MM.1S (cell line): ENCODE measurements around the gene UNC5A.
A peak's percentile ranks its signal among the peaks of the same experiment; 100 is the strongest.
"Not testable (repeated sequence)": the region's sequence is repeated elsewhere in the genome, so short reads cannot be mapped to it uniquely, and the experiment has no call there.

ENCODE experiments used
- DNase-seq: peaks from one replicate; pipeline ENCODE4 v3.0.0-alpha.2; 2015
- H2AFZ ChIP-seq: fragments of 300-600 bp; sonication (generic); 2 replicates; pipeline ENCODE4 v1.6.0; 2016; ENCODE audit warnings: antibody characterized with exemption, low read length
- H3F3A ChIP-seq: fragments of 300-600 bp; sonication (generic); 2 replicates; pipeline ENCODE4 v1.6.1; 2016; ENCODE audit warnings: mild to moderate bottlenecking, antibody characterized with exemption, low read length, moderate library complexity, mixed read lengths; ENCODE audit not compliant: insufficient read depth
- H3K27ac ChIP-seq: fragments of 300-600 bp; sonication (generic); 2 replicates; pipeline ENCODE4 v1.5.1; 2016; ENCODE audit warnings: mild to moderate bottlenecking, low read length
- H3K27me3 ChIP-seq: fragments of 300-600 bp; sonication (generic); replicated peaks from 2 replicates; pipeline ENCODE4 v1.6.0; 2016; ENCODE audit warnings: low read length; ENCODE audit not compliant: insufficient read depth
- H3K36me3 ChIP-seq: fragments of 300-600 bp; sonication (generic); replicated peaks from 2 replicates; pipeline ENCODE4 v1.6.1; 2016; ENCODE audit warnings: mild to moderate bottlenecking, low read length, mixed read lengths; ENCODE audit not compliant: insufficient read depth
- H3K4me1 ChIP-seq: fragments of 300-600 bp; sonication (generic); 2 replicates; pipeline ENCODE4 v1.6.1; 2016; ENCODE audit warnings: low read length, mixed read lengths
- H3K4me2 ChIP-seq: fragments of 300-600 bp; sonication (generic); 2 replicates; pipeline ENCODE4 v1.6.0; 2016; ENCODE audit warnings: low read depth, low read length
- H3K4me3 ChIP-seq: fragments of 300-600 bp; sonication (generic); 2 replicates; pipeline ENCODE4 v1.5.1; 2016; ENCODE audit warnings: low read length, mixed read lengths
- H3K79me2 ChIP-seq: fragments of 300-600 bp; sonication (generic); 2 replicates; pipeline ENCODE4 v1.6.1; 2016; ENCODE audit warnings: mixed run types, low read length, mixed read lengths
- H3K9ac ChIP-seq: fragments of 300-600 bp; sonication (generic); 2 replicates; pipeline ENCODE4 v1.6.1; 2016; ENCODE audit warnings: low read length, mixed read lengths
- H3K9me2 ChIP-seq: fragments of 300-600 bp; sonication (generic); replicated peaks from 2 replicates; pipeline ENCODE4 v1.6.1; 2016; ENCODE audit warnings: mild to moderate bottlenecking, low read length, mixed read lengths; ENCODE audit not compliant: insufficient read depth
- H3K9me3 ChIP-seq: fragments of 300-600 bp; sonication (generic); replicated peaks from 2 replicates; pipeline ENCODE4 v1.6.1; 2016; ENCODE audit warnings: mild to moderate bottlenecking, low read length, mixed read lengths; ENCODE audit not compliant: insufficient read depth
- H4K20me1 ChIP-seq: fragments of 300-600 bp; sonication (generic); 2 replicates; pipeline ENCODE4 v1.6.1; 2016; ENCODE audit warnings: mild to moderate bottlenecking, low read length, moderate library complexity, mixed read lengths; ENCODE audit not compliant: insufficient read depth
- CTCF ChIP-seq: fragments of 300-600 bp; sonication (generic); IDR thresholded peaks from 2 replicates; pipeline ENCODE4 v1.5.1; 2016; ENCODE audit warnings: antibody characterized with exemption, low read length, mixed read lengths
- EZH2 ChIP-seq: fragments of 300-600 bp; sonication (generic); optimal IDR thresholded peaks from 2 replicates; pipeline ENCODE3; 2017; ENCODE audit warnings: low read depth, mild to moderate bottlenecking, antibody characterized with exemption, low read length, mixed read lengths
- EZH2phosphoT487 ChIP-seq: fragments of 300-600 bp; sonication (generic); IDR thresholded peaks from 2 replicates; pipeline ENCODE4 v1.6.1; 2018; ENCODE audit warnings: antibody characterized with exemption, low read length

The UNC5A gene

GRCh38 chr5:176869501-176870109 is 59.2 kb downstream of the UNC5A start:
- H3K4me2 ChIP-seq, result no peak overlapping the region
- no peak overlapping the region for H2AFZ ChIP-seq
- H4K20me1 ChIP-seq, result no peaks in the 10 kb centered on the region
- H3K4me1 ChIP-seq, result no peaks in the 10 kb centered on the region
- no peaks in the 10 kb centered on the region for H3K36me3 ChIP-seq
- no peaks in the 10 kb centered on the region for H3K9me2 ChIP-seq
- peaks cover 70% of the 10 kb centered on the region for H3K27me3 ChIP-seq
- TF ChIP-seq CTCF, result no peak
- no peak for TF ChIP-seq EZH2phosphoT487
- TF ChIP-seq EZH2, result no peak
- no peak overlapping the region for H3K4me3 ChIP-seq
- no peaks in the 10 kb centered on the region for H3K79me2 ChIP-seq
- no peaks in the 10 kb centered on the region for H3F3A ChIP-seq
- H3K27ac ChIP-seq, result no peak overlapping the region
- no peak for DNase-seq
- H3K9me3 ChIP-seq, result no peaks in the 10 kb centered on the region
- H3K9ac ChIP-seq, result no peak overlapping the region

- Histone ChIP-seq H3F3A (no peaks in the 10 kb centered on the region), H3K4me2 (no peak overlapping the region), H3K4me1 (no peaks in the 10 kb centered on the region), H3K27ac (no peak overlapping the region), H3K27me3 (peaks cover 70% of the 10 kb centered on the region), H3K36me3 (no peaks in the 10 kb centered on the region), H3K9me3 (no peaks in the 10 kb centered on the region), H3K79me2 (no peaks in the 10 kb centered on the region), H3K9ac (no peak overlapping the region), H2AFZ (no peak overlapping the region), H4K20me1 (no peaks in the 10 kb centered on the region), H3K4me3 (no peak overlapping the region), H3K9me2 (no peaks in the 10 kb centered on the region)
- TF ChIP-seq CTCF, result peak; percentile 36
- TF ChIP-seq EZH2, result no peak
- DNase-seq, result peak; percentile 9
Measured at GRCh38 chr5:176870110-176870591, 59.8 kb downstream of the UNC5A start.

- not testable (repeated sequence) for DNase-seq, H3K79me2 ChIP-seq, H3K27ac ChIP-seq, H3K4me3 ChIP-seq, H3K9ac ChIP-seq, H2AFZ ChIP-seq, H3K36me3 ChIP-seq, H3K9me2 ChIP-seq, H3F3A ChIP-seq, H3K9me3 ChIP-seq, H4K20me1 ChIP-seq, H3K4me1 ChIP-seq, H3K4me2 ChIP-seq
- H3K27me3 ChIP-seq, result peaks cover 70% of the 10 kb centered on the region
Measured at GRCh38 chr5:176870644-176871043, 60.3 kb downstream of the UNC5A start.

- not testable (repeated sequence) for H3K79me2 ChIP-seq, H3K9me2 ChIP-seq, H3K4me3 ChIP-seq, H3K36me3 ChIP-seq, DNase-seq, H3K4me1 ChIP-seq, H2AFZ ChIP-seq, H3K27ac ChIP-seq, H3K4me2 ChIP-seq, H3F3A ChIP-seq, H4K20me1 ChIP-seq, H3K9me3 ChIP-seq, H3K9ac ChIP-seq
- peaks cover 70% of the 10 kb centered on the region for H3K27me3 ChIP-seq
Measured at GRCh38 chr5:176872586-176872985, 62.2 kb downstream of the UNC5A start.

GRCh38 chr5:176873011-176873410 is 62.7 kb downstream of the UNC5A start:
- H2AFZ ChIP-seq, H3K4me3 ChIP-seq, H3K9me3 ChIP-seq, H3K4me1 ChIP-seq, DNase-seq, H3K9me2 ChIP-seq, H3K9ac ChIP-seq, H3K36me3 ChIP-seq, H3F3A ChIP-seq, H3K27ac ChIP-seq, H4K20me1 ChIP-seq, H3K79me2 ChIP-seq, H3K4me2 ChIP-seq: not testable (repeated sequence)
- peaks cover 71% of the 10 kb centered on the region for H3K27me3 ChIP-seq
